GM12878 (cell line): Measurements from ENCODE around the gene VCAN. TPM values are rescaled to one million over a fixed set of nuclear protein-coding genes. Genes with fewer than 3 reads are reported as not detected.

Experiments used
- ATAC-seq: fragments of 200-7000 bp; cut with Tn5 transposase; 3 replicates; pipeline ENCODE4 v1.9.1; 2020; ENCODE audit warnings: mild to moderate bottlenecking, moderate library complexity
- BruUV-seq: library from RNA; stranded (reverse); fragments of 400-500 nt; replicated peaks from 2 replicates; lab custom pipeline; 2021; lab: Mats Ljungman, UMichigan
- CTCF ChIA-PET: fragments of 300-600 bp; sonication (Branson Sonifier 250); formaldehyde crosslinking; extraction: SDS; loops from one replicate; lab custom pipeline; 2021; ENCODE audit warnings: inconsistent platforms; lab: Yijun Ruan, JAX
- POLR2A ChIA-PET: fragments of 350-600 bp; formaldehyde crosslinking; extraction: SDS; loops from one replicate; lab custom pipeline; 2021; ENCODE audit warnings: inconsistent platforms; lab: Charles Lee
- RAD21 ChIA-PET: fragments of 300-600 bp; sonication (Branson Sonifier 250); formaldehyde crosslinking; loops from one replicate; lab custom pipeline; 2023; ENCODE audit warnings: antibody characterized with exemption; ENCODE audit not compliant: unreplicated experiment; lab: Charles Lee
- SMC1A ChIA-PET: fragments of 300-600 bp; sonication (Branson Sonifier 250); formaldehyde crosslinking; loops from one replicate; lab custom pipeline; 2023; ENCODE audit not compliant: unreplicated experiment, uncharacterized antibody; lab: Charles Lee
- DNase-seq: peaks from one replicate; pipeline ENCODE4 v3.0.0-alpha.2; 2011; ENCODE audit warnings: low read depth, low spot score
- FAIRE-seq: peaks from 3 replicates; lab custom pipeline; 2011; peaks lifted over from hg19 to GRCh38; lab: Jason Lieb, UNC
- H2AFZ ChIP-seq: 2 replicates; pipeline ENCODE4 v1.6.0; 2011; ENCODE audit warnings: low read depth, low read length, control low read depth; ENCODE audit not compliant: control insufficient read depth
- H3K27ac ChIP-seq: 2 replicates; pipeline ENCODE4 v1.5.1; 2011; ENCODE audit warnings: control low read depth; ENCODE audit not compliant: control insufficient read depth, insufficient read depth
- H3K27me3 ChIP-seq, 2 experiments: replicated peaks in 1 of 2; 2 replicates each; pipeline versions ENCODE4 v1.6.0 to v1.6.1; 2011; ENCODE audit warnings: low read length in 1 of 2; ENCODE audit not compliant: control insufficient read depth in 2 of 2, insufficient read depth in 2 of 2
- H3K36me3 ChIP-seq, 2 experiments: 2 replicates each; pipeline ENCODE4 v1.5.1; 2011; ENCODE audit warnings: low read length in 1 of 2; ENCODE audit not compliant: control insufficient read depth in 2 of 2, insufficient read depth in 2 of 2
- H3K4me1 ChIP-seq: 2 replicates; pipeline ENCODE4 v1.6.1; 2011; ENCODE audit warnings: mild to moderate bottlenecking, low read length, moderate library complexity, mixed read lengths; ENCODE audit not compliant: control insufficient read depth, insufficient read depth
- H3K4me2 ChIP-seq: 2 replicates; pipeline ENCODE4 v1.6.0; 2011; ENCODE audit warnings: control low read depth; ENCODE audit not compliant: control insufficient read depth, insufficient read depth
- H3K4me3 ChIP-seq: fragments of 200-600 bp; sonication (generic); 2 replicates; pipeline ENCODE4 v1.5.1; 2016
- H3K79me2 ChIP-seq: 2 replicates; pipeline ENCODE4 v1.6.0; 2011; ENCODE audit warnings: low read length; ENCODE audit not compliant: control insufficient read depth, insufficient read depth
- H3K9ac ChIP-seq: 2 replicates; pipeline ENCODE4 v1.8.0; 2011; ENCODE audit warnings: low read length, control low read depth, mixed read lengths; ENCODE audit not compliant: control insufficient read depth, insufficient read depth
- H3K9me3 ChIP-seq: replicated peaks from 3 replicates; pipeline ENCODE4 v1.5.1; 2011; ENCODE audit warnings: mild to moderate bottlenecking, low read length; ENCODE audit not compliant: control insufficient read depth, insufficient read depth
- H4K20me1 ChIP-seq: 2 replicates; pipeline ENCODE4 v1.6.0; 2011; ENCODE audit not compliant: control insufficient read depth, insufficient read depth
- IKZF2 ChIP-seq, 2 experiments: fragments of 450-650 bp; IDR thresholded peaks; 2 replicates each; pipeline ENCODE4 v1.6.1; 2017; ENCODE audit warnings: mild to moderate bottlenecking in 2 of 2, moderate library complexity in 2 of 2
- NFYB ChIP-seq: IDR thresholded peaks from 2 replicates; pipeline ENCODE4 v1.6.1; 2011; ENCODE audit warnings: low read depth, mild to moderate bottlenecking, low read length, improper control_type of control experiment, moderate library complexity; ENCODE audit not compliant: insufficient read depth
- RB1 ChIP-seq: fragments of 450-650 bp; formaldehyde crosslinking; IDR thresholded peaks from 2 replicates; pipeline ENCODE4 v1.6.1; 2017; ENCODE audit warnings: mild to moderate bottlenecking, borderline replicate concordance
- SIN3A ChIP-seq: IDR thresholded peaks from 2 replicates; pipeline ENCODE4 v1.6.1; 2012; ENCODE audit warnings: low read depth, low read length, improper control_type of control experiment
- ZNF217 ChIP-seq: fragments of 450-650 bp; IDR thresholded peaks from 2 replicates; pipeline ENCODE4 v1.6.1; 2017; ENCODE audit warnings: antibody characterized with exemption, mild to moderate bottlenecking
- ZSCAN29 ChIP-seq: fragments of 450-650 bp; IDR thresholded peaks from 2 replicates; pipeline ENCODE4 v1.6.1; 2017; ENCODE audit warnings: mild to moderate bottlenecking, moderate library complexity
- WGBS: methylation state at CpG from one replicate; pipeline ENCODE4 v1.1.6; 2016; ENCODE audit warnings: low lambda C conversion rate; ENCODE audit not compliant: insufficient replicate concordance, insufficient coverage; ENCODE audit errors: missing lambda C conversion rate; 5-methylcytosine and 5-hydroxymethylcytosine counted together
- in situ Hi-C: fragments of 300-500 bp; cut with MboI; formaldehyde crosslinking; loops from 9 replicates; pipeline ENCODE4 v1.14.3; 2018; ENCODE audit warnings: mixed read lengths
- intact Hi-C: fragments of 100-400 bp; cut with micrococcal nuclease; formaldehyde crosslinking; loops from one replicate; pipeline ENCODE4 v1.14.2; 2022; ENCODE audit not compliant: unreplicated experiment
- polyA plus RNA-seq, 11 experiments: library from polyadenylated mRNA; depleted of rRNA in 4 of 11; unstranded in 6 of 11; stranded (reverse) in 5 of 11; fragments of >200 nt; fragmentation: Nextera tagmentation in 4 of 11; fragmentation: Illumina TruSeq in 1 of 11; extraction: Ambion mirVana in 4 of 11; extraction: Trizol in 1 of 11; gene quantifications; 1 replicate in 1 of 11; 2 replicates in 10 of 11; pipeline versions ENCODE4 v1.2.1 to v1.2.3, GENCODE V29; 2011 to 2016; ENCODE audit warnings: inconsistent platforms in 2 of 11, missing spikeins in 2 of 11, low read depth in 1 of 11
- total RNA-seq, 4 experiments: library from RNA; depleted of rRNA in 3 of 4; stranded (reverse); fragments of >200 nt in 3 of 4; fragmentation: Illumina TruSeq in 1 of 4; extraction: Trizol in 1 of 4; gene quantifications; 2 replicates each; pipeline versions ENCODE4 v1.2.1 to v1.2.3, GENCODE V29; 2013 to 2021
- TF ChIP-seq, protein P1 (sequence below): fragments of 450-650 bp; IDR thresholded peaks from 2 replicates; pipeline ENCODE4 v1.6.1; 2018; ENCODE audit warnings: mild to moderate bottlenecking, low read depth, moderate library complexity; ENCODE audit not compliant: partially characterized antibody
- TF ChIP-seq, protein P2 (sequence below): IDR thresholded peaks from 2 replicates; pipeline ENCODE4 v1.6.1; 2011; ENCODE audit warnings: low read depth, mild to moderate bottlenecking, low read length, moderate library complexity, borderline replicate concordance; ENCODE audit errors: extremely low read depth

The VCAN gene
- total and polyA plus RNA-seq, 10 of the 15 experiments (the other 5 are each of a cell fraction or from before 2014, with no cell fraction given), result 1.2 to 15.2 (median 4.5) TPM

GRCh38 chr5:83554133-83554532 is 82.6 kb downstream of the VCAN start:
- Histone ChIP-seq H3K27ac (no peak overlapping the region), H3K9ac (no peak overlapping the region), H3K79me2 (no peaks in the 10 kb centered on the region), H2AFZ (no peak overlapping the region), H3K27me3 (no peaks in the 10 kb centered on the region), H3K4me2 (no peak overlapping the region), H4K20me1 (no peaks in the 10 kb centered on the region), H3K4me1 (no peaks in the 10 kb centered on the region; the same call in 1 of the 2 replicates), H3K36me3 (no peaks in the 10 kb centered on the region), H3K9me3 (no peaks in the 10 kb centered on the region), H3K4me3 (no peak overlapping the region)
- POLR2A ChIA-PET, result no interaction called here
- SMC1A ChIA-PET, result no interaction called here
- in situ Hi-C loops, result no loop called here
- BruUV-seq, result no TSS peak
- CTCF ChIA-PET, result no interaction called here
- no peak for TF ChIP-seq SIN3A
- TF ChIP-seq, protein P1, sequence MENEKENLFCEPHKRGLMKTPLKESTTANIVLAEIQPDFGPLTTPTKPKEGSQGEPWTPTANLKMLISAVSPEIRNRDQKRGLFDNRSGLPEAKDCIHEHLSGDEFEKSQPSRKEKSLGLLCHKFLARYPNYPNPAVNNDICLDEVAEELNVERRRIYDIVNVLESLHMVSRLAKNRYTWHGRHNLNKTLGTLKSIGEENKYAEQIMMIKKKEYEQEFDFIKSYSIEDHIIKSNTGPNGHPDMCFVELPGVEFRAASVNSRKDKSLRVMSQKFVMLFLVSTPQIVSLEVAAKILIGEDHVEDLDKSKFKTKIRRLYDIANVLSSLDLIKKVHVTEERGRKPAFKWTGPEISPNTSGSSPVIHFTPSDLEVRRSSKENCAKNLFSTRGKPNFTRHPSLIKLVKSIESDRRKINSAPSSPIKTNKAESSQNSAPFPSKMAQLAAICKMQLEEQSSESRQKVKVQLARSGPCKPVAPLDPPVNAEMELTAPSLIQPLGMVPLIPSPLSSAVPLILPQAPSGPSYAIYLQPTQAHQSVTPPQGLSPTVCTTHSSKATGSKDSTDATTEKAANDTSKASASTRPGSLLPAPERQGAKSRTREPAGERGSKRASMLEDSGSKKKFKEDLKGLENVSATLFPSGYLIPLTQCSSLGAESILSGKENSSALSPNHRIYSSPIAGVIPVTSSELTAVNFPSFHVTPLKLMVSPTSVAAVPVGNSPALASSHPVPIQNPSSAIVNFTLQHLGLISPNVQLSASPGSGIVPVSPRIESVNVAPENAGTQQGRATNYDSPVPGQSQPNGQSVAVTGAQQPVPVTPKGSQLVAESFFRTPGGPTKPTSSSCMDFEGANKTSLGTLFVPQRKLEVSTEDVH, result no peak
- TF ChIP-seq IKZF2 (IDR thresholded peaks at IDR 0.05), result no peak
- no peak for TF ChIP-seq ZNF217
- no peak for TF ChIP-seq RB1
- TF ChIP-seq ZSCAN29, result no peak
- TF ChIP-seq NFYB, result no peak
- TF ChIP-seq, protein P2, sequence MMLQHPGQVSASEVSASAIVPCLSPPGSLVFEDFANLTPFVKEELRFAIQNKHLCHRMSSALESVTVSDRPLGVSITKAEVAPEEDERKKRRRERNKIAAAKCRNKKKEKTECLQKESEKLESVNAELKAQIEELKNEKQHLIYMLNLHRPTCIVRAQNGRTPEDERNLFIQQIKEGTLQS, result no peak
- WGBS, result 49% methylated on average over 5 of the region's 5 CpGs
- RAD21 ChIA-PET, result no interaction called here
- FAIRE-seq (no peak), ATAC-seq (no peak), DNase-seq (no peak)
- intact Hi-C loops, result loop anchor here (10.0 kb wide), 1 partner anchor 769 kb away; no protein-coding TSS in a partner anchor
